ENCODE measurements around the gene BTBD1. TPM values are rescaled to one million over a fixed set of nuclear protein-coding genes. Genes with fewer than 3 reads are reported as not detected.
"Not testable (repeated sequence)": the region's sequence is repeated elsewhere in the genome, so short reads cannot be mapped to it uniquely, and the experiment has no call there.

BTBD1 gene
- total RNA-seq, 2 donors from 2014 or later = 46.1 to 63.8 TPM

GRCh38 chr15:83085461-83085860 lies 18.4 kb upstream of the BTBD1 start:
- H3K36me3 Mint-ChIP-seq (ENCODE audit: low read depth); H3K27ac Mint-ChIP-seq; ATAC-seq (replicated peaks): not testable (repeated sequence)

GRCh38 chr15:83082730-83083386 lies 15.8 kb upstream of the BTBD1 start:
- peaks cover 5% of the 10 kb centered on the region for H3K4me1 Mint-ChIP-seq
- H3K4me3 Mint-ChIP-seq = no peak overlapping the region
- no peaks in the 10 kb centered on the region for H3K9me3 Mint-ChIP-seq
- ATAC-seq (replicated peaks) = no peak
- H3K27ac Mint-ChIP-seq = no peak overlapping the region
- no peaks in the 10 kb centered on the region for H3K36me3 Mint-ChIP-seq (ENCODE audit: low read depth)
- peaks cover 15% of the 10 kb centered on the region for H3K27me3 Mint-ChIP-seq

More at GRCh38 chr15:83085461-83085860, 18.4 kb upstream of the BTBD1 start:
- H3K4me3 Mint-ChIP-seq, H3K9me3 Mint-ChIP-seq, H3K27me3 Mint-ChIP-seq, H3K4me1 Mint-ChIP-seq: not testable (repeated sequence)

GRCh38 chr15:83081256-83082014 lies 14.4 kb upstream of the BTBD1 start:
- Mint-ChIP-seq H3K27me3 (peaks cover 22% of the 10 kb centered on the region), H3K36me3 (ENCODE audit: low read depth) (no peaks in the 10 kb centered on the region), H3K4me1 (peaks cover 5% of the 10 kb centered on the region), H3K4me3 (no peak overlapping the region), H3K9me3 (no peaks in the 10 kb centered on the region), H3K27ac (no peak overlapping the region)
- peak; percentile 52 for ATAC-seq (replicated peaks)

GRCh38 chr15:83078712-83079111 lies 11.7 kb upstream of the BTBD1 start:
- no peaks in the 10 kb centered on the region for H3K36me3 Mint-ChIP-seq (ENCODE audit: low read depth)
- H3K4me3 Mint-ChIP-seq = no peak overlapping the region
- H3K27ac Mint-ChIP-seq = no peak overlapping the region
- H3K9me3 Mint-ChIP-seq = peaks cover 7% of the 10 kb centered on the region
- ATAC-seq (replicated peaks) = no peak
- H3K4me1 Mint-ChIP-seq = peaks cover 5% of the 10 kb centered on the region
- peaks cover 26% of the 10 kb centered on the region for H3K27me3 Mint-ChIP-seq

- Mint-ChIP-seq H3K4me1 (peaks cover 5% of the 10 kb centered on the region), H3K9me3 (peaks cover 7% of the 10 kb centered on the region), H3K27ac (no peak overlapping the region), H3K4me3 (no peak overlapping the region), H3K27me3 (peaks cover 26% of the 10 kb centered on the region), H3K36me3 (ENCODE audit: low read depth) (no peaks in the 10 kb centered on the region)
- ATAC-seq (replicated peaks) = no peak
Observed at GRCh38 chr15:83077491-83078230, 10.6 kb upstream of the BTBD1 start.

- Mint-ChIP-seq H3K27ac (peak overlapping the region; percentile 82), H3K4me3 (peak overlapping the region; percentile 39), H3K4me1 (peaks cover 16% of the 10 kb centered on the region)
- peak; percentile 18 for ATAC-seq (replicated peaks)
- not testable (repeated sequence) for H3K9me3 Mint-ChIP-seq; H3K36me3 Mint-ChIP-seq (ENCODE audit: low read depth); H3K27me3 Mint-ChIP-seq
Observed at GRCh38 chr15:83069211-83069642, 2.2 kb upstream of the BTBD1 start.

GRCh38 chr15:83068054-83068453 lies 1.0 kb upstream of the BTBD1 start:
- no peaks in the 10 kb centered on the region for H3K27me3 Mint-ChIP-seq
- peak overlapping the region; percentile 48 for H3K4me3 Mint-ChIP-seq
- H3K9me3 Mint-ChIP-seq = no peaks in the 10 kb centered on the region
- H3K36me3 Mint-ChIP-seq (ENCODE audit: low read depth) = no peaks in the 10 kb centered on the region
- H3K4me1 Mint-ChIP-seq = peaks cover 16% of the 10 kb centered on the region
- ATAC-seq (replicated peaks) = no peak
- H3K27ac Mint-ChIP-seq = peak overlapping the region; percentile 62

- H3K36me3 Mint-ChIP-seq (ENCODE audit: low read depth) = no peaks in the 10 kb centered on the region
- peaks cover 16% of the 10 kb centered on the region for H3K4me1 Mint-ChIP-seq
- H3K27ac Mint-ChIP-seq = peak overlapping the region; percentile 62
- ATAC-seq (replicated peaks) = no peak
- peak overlapping the region; percentile 48 for H3K4me3 Mint-ChIP-seq
- no peaks in the 10 kb centered on the region for H3K27me3 Mint-ChIP-seq
- H3K9me3 Mint-ChIP-seq = no peaks in the 10 kb centered on the region
Observed at GRCh38 chr15:83067638-83067962, 548 bp upstream of the BTBD1 start.

GRCh38 chr15:83066034-83066733 lies 868 bp downstream of the BTBD1 start:
- no peaks in the 10 kb centered on the region for H3K9me3 Mint-ChIP-seq
- ATAC-seq (replicated peaks) = no peak
- H3K27ac Mint-ChIP-seq = no peak overlapping the region
- H3K4me3 Mint-ChIP-seq = no peak overlapping the region
- no peaks in the 10 kb centered on the region for H3K27me3 Mint-ChIP-seq
- peaks cover 16% of the 10 kb centered on the region for H3K4me1 Mint-ChIP-seq
- no peaks in the 10 kb centered on the region for H3K36me3 Mint-ChIP-seq (ENCODE audit: low read depth)

GRCh38 chr15:83065431-83065830 lies 1.6 kb downstream of the BTBD1 start:
- Mint-ChIP-seq H3K4me3 (no peak overlapping the region), H3K27ac (no peak overlapping the region), H3K27me3 (no peaks in the 10 kb centered on the region), H3K4me1 (peaks cover 16% of the 10 kb centered on the region), H3K9me3 (no peaks in the 10 kb centered on the region), H3K36me3 (ENCODE audit: low read depth) (no peaks in the 10 kb centered on the region)
- ATAC-seq (replicated peaks) = no peak

- H3K9me3 Mint-ChIP-seq = no peaks in the 10 kb centered on the region
- H3K27me3 Mint-ChIP-seq = no peaks in the 10 kb centered on the region
- peaks cover 16% of the 10 kb centered on the region for H3K4me1 Mint-ChIP-seq
- no peak overlapping the region for H3K27ac Mint-ChIP-seq
- H3K4me3 Mint-ChIP-seq = no peak overlapping the region
- ATAC-seq (replicated peaks) = peak; percentile 37
- H3K36me3 Mint-ChIP-seq (ENCODE audit: low read depth) = no peaks in the 10 kb centered on the region
Observed at GRCh38 chr15:83064859-83065258, 2.2 kb downstream of the BTBD1 start.

GRCh38 chr15:83063551-83063950 lies 3.5 kb downstream of the BTBD1 start:
- H3K9me3 Mint-ChIP-seq = no peaks in the 10 kb centered on the region
- peaks cover 6% of the 10 kb centered on the region for H3K36me3 Mint-ChIP-seq (ENCODE audit: low read depth)
- ATAC-seq (replicated peaks) = no peak
- peaks cover 16% of the 10 kb centered on the region for H3K4me1 Mint-ChIP-seq
- H3K4me3 Mint-ChIP-seq = no peak overlapping the region
- H3K27me3 Mint-ChIP-seq = no peaks in the 10 kb centered on the region
- H3K27ac Mint-ChIP-seq = no peak overlapping the region

- H3K9me3 Mint-ChIP-seq = no peaks in the 10 kb centered on the region
- H3K4me1 Mint-ChIP-seq = peaks cover 15% of the 10 kb centered on the region
Observed at GRCh38 chr15:83062768-83063180, 4.3 kb downstream of the BTBD1 start.

GRCh38 chr15:83061680-83062079 lies 5.4 kb downstream of the BTBD1 start:
- Mint-ChIP-seq H3K27me3 (no peaks in the 10 kb centered on the region), H3K4me3 (no peak overlapping the region), H3K36me3 (ENCODE audit: low read depth) (peaks cover 25% of the 10 kb centered on the region), H3K27ac (no peak overlapping the region), H3K4me1 (peaks cover 24% of the 10 kb centered on the region), H3K9me3 (no peaks in the 10 kb centered on the region)
- no peak for ATAC-seq (replicated peaks)

More at GRCh38 chr15:83062768-83063180, 4.3 kb downstream of the BTBD1 start:
- H3K36me3 Mint-ChIP-seq (ENCODE audit: low read depth) = peaks cover 14% of the 10 kb centered on the region
- no peak for ATAC-seq (replicated peaks)
- H3K27ac Mint-ChIP-seq = no peak overlapping the region
- H3K4me3 Mint-ChIP-seq = no peak overlapping the region
- H3K27me3 Mint-ChIP-seq = no peaks in the 10 kb centered on the region
